Fibroblast of skin of abdomen (primary cell): ENCODE measurements around the gene COL4A1.

ENCODE experiments used
- DNase-seq: peaks from one replicate; pipeline ENCODE4 v3.0.0-alpha.2; 2013

Gene COL4A1

GRCh38 chr13:110156301-110157049, 150.5 kb downstream of the COL4A1 start:
- peak; percentile 12 for DNase-seq

GRCh38 chr13:110155072-110155471, 151.9 kb downstream of the COL4A1 start:
- DNase-seq, result no peak

DNA sequence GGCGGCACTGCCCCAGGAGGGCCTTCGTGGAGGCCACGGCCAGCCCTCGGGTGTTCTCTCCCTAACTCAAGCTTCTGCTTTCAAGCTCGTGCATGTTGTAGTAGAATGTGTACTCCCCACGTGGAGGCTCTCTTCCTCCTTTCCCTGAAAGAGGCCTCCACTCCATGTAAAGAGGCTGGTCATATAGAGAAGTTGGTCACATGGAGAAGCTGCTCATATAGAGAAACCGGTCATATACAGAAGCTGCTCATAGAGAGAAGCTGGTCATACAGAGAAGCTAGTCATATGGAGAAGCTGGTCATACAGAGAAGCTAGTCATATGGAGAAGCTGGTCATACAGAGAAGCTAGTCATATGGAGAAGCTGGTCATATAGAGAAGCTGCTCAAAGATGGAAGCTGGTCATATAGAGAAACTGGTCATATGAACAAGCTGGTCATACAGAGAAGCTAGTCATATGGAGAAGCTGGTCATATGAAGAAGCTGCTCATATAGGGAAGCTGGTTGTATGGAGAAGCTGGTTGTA, 152.5 kb downstream of the COL4A1 start:
- no peak for DNase-seq

- no peak for DNase-seq
These were observed 154.6 kb downstream of the COL4A1 start for GRCh38 chr13:110152351-110152750.

GRCh38 chr13:110151462-110151861, 155.5 kb downstream of the COL4A1 start:
- no peak for DNase-seq

DNA sequence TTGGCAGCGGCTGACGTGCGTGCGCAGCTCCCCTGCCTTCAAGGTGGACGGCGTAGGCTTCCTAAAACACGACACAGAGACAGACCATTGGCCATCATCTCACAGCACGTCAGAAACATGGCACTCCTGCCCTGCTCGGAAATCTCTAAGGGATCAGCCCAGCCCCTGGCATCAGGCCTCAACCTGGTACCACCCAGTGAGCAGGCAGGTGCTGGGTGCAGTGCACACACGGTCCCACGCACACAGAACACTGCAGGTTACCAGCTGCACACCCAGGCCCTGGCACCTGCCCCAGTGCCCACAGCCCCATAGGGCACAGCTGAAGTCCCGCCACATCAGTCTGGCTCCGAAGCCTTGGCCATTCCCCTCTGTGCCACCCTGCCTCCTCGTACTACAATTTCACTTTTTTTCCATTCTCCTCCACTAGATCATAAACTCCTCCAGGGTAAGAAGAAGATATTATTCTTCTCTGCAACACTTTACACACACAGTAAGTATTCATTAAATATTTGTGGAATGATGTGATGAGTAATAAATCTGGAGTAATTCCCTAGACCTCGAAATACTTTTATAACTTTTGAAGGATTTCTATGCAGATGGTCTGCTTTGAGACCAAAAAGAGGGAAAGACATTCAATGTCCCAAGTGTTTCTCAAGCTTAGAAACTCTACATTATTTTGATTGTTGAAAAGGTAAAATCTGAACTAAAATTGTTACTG, 156.4 kb downstream of the COL4A1 start:
- peak; percentile 66 for DNase-seq

DNA sequence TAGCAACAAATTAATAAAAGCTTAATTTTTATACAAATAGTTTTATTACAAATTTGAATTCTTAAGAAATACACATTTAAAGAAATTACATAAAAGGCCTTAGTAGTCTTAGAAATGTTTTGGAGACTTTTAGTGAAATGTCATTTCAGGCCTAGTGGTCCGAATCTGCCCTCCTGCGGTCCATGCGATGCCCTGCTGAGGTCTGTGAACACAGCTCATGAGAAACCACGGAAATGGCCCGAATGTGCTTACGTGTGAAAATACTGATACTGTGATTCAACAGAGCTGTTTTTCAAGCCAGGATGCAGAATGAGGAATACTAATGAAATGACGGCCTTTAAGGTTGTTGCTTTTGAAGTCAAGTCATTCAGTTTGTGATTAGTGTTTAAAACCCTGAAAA, 157.9 kb downstream of the COL4A1 start:
- no peak for DNase-seq

DNA sequence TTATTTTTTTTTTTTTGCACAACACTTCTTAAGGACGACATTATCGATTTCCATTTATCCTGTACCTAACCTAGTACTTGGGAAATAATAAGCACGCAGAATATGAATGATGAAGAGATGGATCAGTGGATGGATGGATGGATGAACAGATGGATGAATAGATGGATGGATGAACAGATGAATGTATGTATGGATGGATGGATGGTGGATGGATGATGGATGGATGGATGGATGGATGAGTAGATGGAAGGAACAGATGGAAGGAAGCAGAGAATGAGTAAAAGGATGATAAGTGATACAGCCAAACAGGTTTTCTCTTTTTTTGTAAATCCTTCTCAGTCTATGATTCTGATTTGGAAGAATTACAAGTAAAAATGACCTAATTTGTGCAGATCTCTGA, 166.9 kb downstream of the COL4A1 start:
- DNase-seq, result no peak

GRCh38 chr13:110138700-110139036, 168.3 kb downstream of the COL4A1 start:
- DNase-seq, result no peak

GRCh38 chr13:110138010-110138699, 168.8 kb downstream of the COL4A1 start:
- peak; percentile 65 for DNase-seq

- no peak for DNase-seq
These were observed 169.3 kb downstream of the COL4A1 start for GRCh38 chr13:110137680-110138009.

GRCh38 chr13:110136660-110137585, 170.0 kb downstream of the COL4A1 start:
- no peak for DNase-seq

GRCh38 chr13:110135977-110136597, 170.9 kb downstream of the COL4A1 start:
- no peak for DNase-seq

DNA sequence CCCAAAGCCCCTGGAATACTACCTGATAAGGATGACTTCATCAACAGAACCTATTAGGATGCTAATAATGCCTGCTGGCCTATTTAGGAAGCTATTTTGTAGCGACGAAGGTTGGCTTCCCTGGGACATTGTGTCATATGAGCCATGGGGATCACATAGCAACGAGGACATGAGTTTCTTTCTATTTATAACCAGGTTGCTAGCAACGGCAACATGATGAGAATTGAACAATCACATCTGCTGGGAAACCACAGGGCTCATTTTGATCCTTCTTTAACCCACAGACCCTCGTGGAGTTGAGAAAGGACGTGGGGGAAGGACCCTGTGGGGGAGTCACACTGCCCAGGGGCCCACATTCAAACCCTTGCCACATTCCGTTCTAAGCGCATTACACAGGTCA, 172.2 kb downstream of the COL4A1 start:
- DNase-seq, result no peak

GRCh38 chr13:110133425-110134235, 173.3 kb downstream of the COL4A1 start:
- no peak for DNase-seq

- no peak for DNase-seq
These were observed 174.6 kb downstream of the COL4A1 start for GRCh38 chr13:110132225-110132982.

DNA sequence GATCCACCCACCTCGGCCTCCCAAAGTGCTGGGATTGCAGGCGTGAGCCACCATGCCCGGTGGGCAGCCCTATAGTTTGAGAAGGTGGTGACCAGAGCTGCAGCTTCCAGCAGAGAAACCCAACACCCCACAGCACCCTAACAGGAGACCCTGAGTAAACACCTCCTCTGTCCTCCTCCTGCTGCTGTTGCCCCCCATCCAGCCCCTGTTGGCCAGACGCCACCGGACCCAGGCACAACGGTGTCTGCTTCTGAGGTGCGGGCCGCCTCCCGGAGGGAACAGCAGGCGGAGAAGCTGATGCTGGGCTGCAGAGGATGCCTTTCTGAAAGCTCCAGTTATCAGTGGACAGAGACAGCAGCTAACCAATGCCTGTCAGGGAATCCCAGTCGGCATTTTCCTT, 175.5 kb downstream of the COL4A1 start:
- DNase-seq, result no peak

GRCh38 chr13:110130431-110130830, 176.5 kb downstream of the COL4A1 start:
- no peak for DNase-seq

GRCh38 chr13:110129539-110130186, 177.3 kb downstream of the COL4A1 start:
- DNase-seq, result no peak

DNA sequence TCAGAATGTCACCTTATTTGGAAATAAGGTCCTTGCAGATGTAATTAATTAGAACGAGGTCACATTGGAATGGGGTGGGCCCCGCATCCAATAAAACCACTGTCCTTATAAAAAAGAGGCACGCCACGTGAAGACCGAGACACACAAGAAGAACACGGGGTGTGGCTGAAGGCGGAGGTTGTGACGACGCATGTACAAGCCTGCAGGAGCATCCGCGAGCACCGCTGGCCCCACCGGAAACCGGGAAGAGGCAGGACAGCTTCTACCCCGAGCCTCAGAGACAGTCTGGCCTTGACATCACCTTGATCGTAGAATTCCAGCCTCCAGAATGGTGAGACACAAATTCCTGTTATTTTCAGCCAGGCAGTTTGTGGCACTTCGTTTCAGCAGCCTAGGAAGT, 177.9 kb downstream of the COL4A1 start:
- DNase-seq, result no peak
